Thoracic aorta (tissue), 2 donors: ENCODE measurements around the gene CSF3R. TPM values are rescaled to one million over a fixed set of nuclear protein-coding genes. Genes with fewer than 3 reads are reported as not detected.

Experiments used
- ATAC-seq: fragments of 150-250 bp; one replicate; pipeline ENCODE4 v1.8.0; 2017; ENCODE audit warnings: low read depth; ENCODE audit not compliant: insufficient number of reproducible peaks, low FRiP score
- DNase-seq: peaks from one replicate; pipeline ENCODE4 v3.0.0-alpha.2; 2020; ENCODE audit warnings: low spot score
- H3K27ac ChIP-seq, 2 donors: fragments of 200-600 bp; sonication (generic); 1 replicate in 1 of 2; 2 replicates in 1 of 2; pipeline ENCODE4 v1.5.1; 2016; ENCODE audit warnings: mild to moderate bottlenecking in 2 of 2, moderate library complexity in 2 of 2
- H3K27me3 ChIP-seq: fragments of 200-600 bp; sonication (generic); replicated peaks from 2 replicates; pipeline ENCODE4 v1.6.0; 2016; ENCODE audit warnings: mild to moderate bottlenecking; ENCODE audit not compliant: insufficient read depth
- H3K36me3 ChIP-seq: fragments of 200-600 bp; sonication (generic); one replicate; pipeline ENCODE4 v1.5.1; 2016
- H3K4me1 ChIP-seq, 2 donors: fragments of 200-600 bp; sonication (generic); 1 replicate in 1 of 2; 2 replicates in 1 of 2; pipeline versions ENCODE4 v1.5.1 to v1.6.0; 2016; ENCODE audit warnings: low read depth in 2 of 2, mild to moderate bottlenecking in 1 of 2; ENCODE audit not compliant: control insufficient read depth in 1 of 2
- H3K4me3 ChIP-seq: fragments of 200-600 bp; sonication (generic); 2 replicates; pipeline ENCODE4 v1.5.1; 2016; ENCODE audit warnings: mild to moderate bottlenecking
- H3K9me3 ChIP-seq: fragments of 200-600 bp; sonication (generic); 2 replicates; pipeline ENCODE4 v1.5.1; 2016
- CTCF ChIP-seq: fragments of 200-600 bp; sonication (generic); IDR thresholded peaks from one replicate; pipeline ENCODE4 v1.5.1; 2019; ENCODE audit warnings: antibody characterized with exemption
- total RNA-seq, 2 donors: library from RNA; depleted of rRNA; stranded (reverse); fragments of >200 nt; gene quantifications; one replicate each; pipeline versions ENCODE4 v1.1.0 to v1.2.3, GENCODE V29; 2016

Gene CSF3R
- total RNA-seq, 2 donors from 2014 or later: 28.6 to 43.7 TPM

- TF ChIP-seq CTCF: no peak
- Histone ChIP-seq H3K4me3 (no peak overlapping the region), H3K4me1 (peaks cover 0 to 9% of the 10 kb centered on the region in 2 donors), H3K27me3 (no peaks in the 10 kb centered on the region), H3K36me3 (peaks cover 6% of the 10 kb centered on the region), H3K9me3 (no peaks in the 10 kb centered on the region), H3K27ac (no peak overlapping the region)
- no peak for ATAC-seq
- no peak for DNase-seq
Measured at GRCh38 chr1:36453600-36454388, 28.9 kb downstream of the CSF3R start.

- Histone ChIP-seq H3K4me1 (peaks cover 0 to 9% of the 10 kb centered on the region in 2 donors), H3K4me3 (no peak overlapping the region), H3K36me3 (peaks cover 6% of the 10 kb centered on the region), H3K27ac (no peak overlapping the region), H3K9me3 (no peaks in the 10 kb centered on the region), H3K27me3 (no peaks in the 10 kb centered on the region)
- DNase-seq (no peak), ATAC-seq (no peak)
- no peak for TF ChIP-seq CTCF
Measured at GRCh38 chr1:36453051-36453450, 29.7 kb downstream of the CSF3R start.

GRCh38 chr1:36450919-36451305 lies 31.8 kb downstream of the CSF3R start:
- ATAC-seq: peak; percentile 9

GRCh38 chr1:36450270-36450918 lies 32.3 kb downstream of the CSF3R start, which contains the start of gene OSCP1:
OSCP1 (minus strand) TSS chr1:36450451; CDS start chr1:36450369, 82 bp downstream.
- Histone ChIP-seq H3K4me1 (peaks cover 0 to 9% of the 10 kb centered on the region in 2 donors), H3K27ac (peak within 1 kb of the TSS; percentile 90), H3K36me3 (no peaks in the 10 kb centered on the region), H3K9me3 (no peaks in the 10 kb centered on the region), H3K4me3 (peak within 1 kb of the TSS; percentile 75), H3K27me3 (no peaks in the 10 kb centered on the region)
- DNase-seq: peak; percentile 91
- peak; percentile 97 for ATAC-seq
- no peak for TF ChIP-seq CTCF

More at GRCh38 chr1:36450919-36451305, 31.8 kb downstream of the CSF3R start:
- no peak for DNase-seq
- H3K36me3 ChIP-seq: no peaks in the 10 kb centered on the region
- H3K9me3 ChIP-seq: no peaks in the 10 kb centered on the region
- peak overlapping the region; percentile 90 for H3K27ac ChIP-seq
- H3K27me3 ChIP-seq: no peaks in the 10 kb centered on the region
- H3K4me1 ChIP-seq: peaks cover 0 to 9% of the 10 kb centered on the region in 2 donors
- TF ChIP-seq CTCF: no peak
- H3K4me3 ChIP-seq: peak overlapping the region; percentile 75

GRCh38 chr1:36448530-36449056 lies 34.1 kb downstream of the CSF3R start:
- Histone ChIP-seq H3K4me1 (peaks cover 0 to 9% of the 10 kb centered on the region in 2 donors), H3K4me3 (no peak overlapping the region), H3K36me3 (no peaks in the 10 kb centered on the region), H3K9me3 (no peaks in the 10 kb centered on the region), H3K27ac (no peak overlapping the region), H3K27me3 (no peaks in the 10 kb centered on the region)
- no peak for TF ChIP-seq CTCF
- DNase-seq (no peak), ATAC-seq (no peak)
